ENCODE measurements around the gene SPATA31D1. TPM values are rescaled to one million over a fixed set of nuclear protein-coding genes. Genes with fewer than 3 reads are reported as not detected.

The SPATA31D1 gene
- total RNA-seq, 1 experiment from 2014 or later: not detected

GRCh38 chr9:82021198-82021597 lies 32.6 kb downstream of the SPATA31D1 start (continued):
- TF ChIP-seq FOXP4 (CRISPR knock-in tag; IDR thresholded peaks at IDR 0.05): no peak
- TF ChIP-seq, protein P1, sequence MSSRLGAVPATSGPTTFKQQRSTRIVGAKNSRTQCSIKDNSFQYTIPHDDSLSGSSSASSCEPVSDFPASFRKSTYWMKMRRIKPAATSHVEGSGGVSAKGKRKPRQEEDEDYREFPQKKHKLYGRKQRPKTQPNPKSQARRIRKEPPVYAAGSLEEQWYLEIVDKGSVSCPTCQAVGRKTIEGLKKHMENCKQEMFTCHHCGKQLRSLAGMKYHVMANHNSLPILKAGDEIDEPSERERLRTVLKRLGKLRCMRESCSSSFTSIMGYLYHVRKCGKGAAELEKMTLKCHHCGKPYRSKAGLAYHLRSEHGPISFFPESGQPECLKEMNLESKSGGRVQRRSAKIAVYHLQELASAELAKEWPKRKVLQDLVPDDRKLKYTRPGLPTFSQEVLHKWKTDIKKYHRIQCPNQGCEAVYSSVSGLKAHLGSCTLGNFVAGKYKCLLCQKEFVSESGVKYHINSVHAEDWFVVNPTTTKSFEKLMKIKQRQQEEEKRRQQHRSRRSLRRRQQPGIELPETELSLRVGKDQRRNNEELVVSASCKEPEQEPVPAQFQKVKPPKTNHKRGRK (CRISPR knock-in tag; IDR thresholded peaks at IDR 0.05; ENCODE audit: borderline replicate concordance): no peak
- TF ChIP-seq HMGXB4 (CRISPR knock-in tag; IDR thresholded peaks at IDR 0.05): no peak
- TF ChIP-seq NFYB (CRISPR knock-in tag; conservative IDR thresholded peaks at IDR 0.05; ENCODE audit: low read depth): no peak
- TF ChIP-seq ZNF416 (CRISPR knock-in tag; IDR thresholded peaks at IDR 0.05): no peak

GRCh38 chr9:82022121-82022520 lies 33.5 kb downstream of the SPATA31D1 start:
- Mint-ChIP-seq H3K9me3 (0 out of 2 replicates have a peak, but pooled peaks cover 7% of the 10 kb centered on the region), H3K4me3 (no peak overlapping the region), H3K4me1 (peaks cover 6% of the 10 kb centered on the region; the same call in 1 of the 2 replicates), H3K27me3 (ENCODE audit: low read depth) (no peaks in the 10 kb centered on the region), H3K36me3 (no peaks in the 10 kb centered on the region), H3K27ac (no peak overlapping the region)
- POLR2A ChIA-PET: no interaction called here
- TF ChIP-seq EMX1 (CRISPR knock-in tag; IDR thresholded peaks at IDR 0.05) (no peak), ZNF423 (CRISPR knock-in tag; IDR thresholded peaks at IDR 0.05) (no peak), MXD4 (CRISPR knock-in tag; IDR thresholded peaks at IDR 0.05; ENCODE audit: borderline replicate concordance) (no peak), HMGA2 (CRISPR knock-in tag; IDR thresholded peaks at IDR 0.05) (no peak), STAT6 (CRISPR knock-in tag; conservative IDR thresholded peaks at IDR 0.05; ENCODE audit: low read depth) (no peak), ATF1 (CRISPR knock-in tag; IDR thresholded peaks at IDR 0.05) (no peak), HMGXB4 (CRISPR knock-in tag; IDR thresholded peaks at IDR 0.05) (no peak)
- TF ChIP-seq, protein P2, sequence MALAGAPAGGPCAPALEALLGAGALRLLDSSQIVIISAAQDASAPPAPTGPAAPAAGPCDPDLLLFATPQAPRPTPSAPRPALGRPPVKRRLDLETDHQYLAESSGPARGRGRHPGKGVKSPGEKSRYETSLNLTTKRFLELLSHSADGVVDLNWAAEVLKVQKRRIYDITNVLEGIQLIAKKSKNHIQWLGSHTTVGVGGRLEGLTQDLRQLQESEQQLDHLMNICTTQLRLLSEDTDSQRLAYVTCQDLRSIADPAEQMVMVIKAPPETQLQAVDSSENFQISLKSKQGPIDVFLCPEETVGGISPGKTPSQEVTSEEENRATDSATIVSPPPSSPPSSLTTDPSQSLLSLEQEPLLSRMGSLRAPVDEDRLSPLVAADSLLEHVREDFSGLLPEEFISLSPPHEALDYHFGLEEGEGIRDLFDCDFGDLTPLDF (CRISPR knock-in tag; IDR thresholded peaks at IDR 0.05): no peak
- TF ChIP-seq, protein P3, sequence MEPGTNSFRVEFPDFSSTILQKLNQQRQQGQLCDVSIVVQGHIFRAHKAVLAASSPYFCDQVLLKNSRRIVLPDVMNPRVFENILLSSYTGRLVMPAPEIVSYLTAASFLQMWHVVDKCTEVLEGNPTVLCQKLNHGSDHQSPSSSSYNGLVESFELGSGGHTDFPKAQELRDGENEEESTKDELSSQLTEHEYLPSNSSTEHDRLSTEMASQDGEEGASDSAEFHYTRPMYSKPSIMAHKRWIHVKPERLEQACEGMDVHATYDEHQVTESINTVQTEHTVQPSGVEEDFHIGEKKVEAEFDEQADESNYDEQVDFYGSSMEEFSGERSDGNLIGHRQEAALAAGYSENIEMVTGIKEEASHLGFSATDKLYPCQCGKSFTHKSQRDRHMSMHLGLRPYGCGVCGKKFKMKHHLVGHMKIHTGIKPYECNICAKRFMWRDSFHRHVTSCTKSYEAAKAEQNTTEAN (CRISPR knock-in tag; IDR thresholded peaks at IDR 0.05): no peak
- TF ChIP-seq, protein P4, sequence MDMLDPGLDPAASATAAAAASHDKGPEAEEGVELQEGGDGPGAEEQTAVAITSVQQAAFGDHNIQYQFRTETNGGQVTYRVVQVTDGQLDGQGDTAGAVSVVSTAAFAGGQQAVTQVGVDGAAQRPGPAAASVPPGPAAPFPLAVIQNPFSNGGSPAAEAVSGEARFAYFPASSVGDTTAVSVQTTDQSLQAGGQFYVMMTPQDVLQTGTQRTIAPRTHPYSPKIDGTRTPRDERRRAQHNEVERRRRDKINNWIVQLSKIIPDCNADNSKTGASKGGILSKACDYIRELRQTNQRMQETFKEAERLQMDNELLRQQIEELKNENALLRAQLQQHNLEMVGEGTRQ (CRISPR knock-in tag; IDR thresholded peaks at IDR 0.05): no peak
- no peak for DNase-seq (ENCODE audit: low spot score)
- ATAC-seq: no peak
- CTCF ChIA-PET: no interaction called here

Measured in WTC11 (cell line).